ENCODE data around the gene NOTUM.

- TF ChIP-seq CTCF (IDR thresholded peaks at IDR 0.05; ENCODE audit: borderline replicate concordance, extremely low read depth, low read length, poor library complexity, severe bottlenecking) (no peak), EZH2 (IDR thresholded peaks at IDR 0.05; ENCODE audit: borderline replicate concordance, low read depth, low read length, severe bottlenecking) (no peak)
These were observed 25.9 kb downstream of the NOTUM start for GRCh38 chr17:81934850-81935708.

Measured in DND-41 (cell line).